GM19438 (cell line): ENCODE results near the gene DIPK1B.

ENCODE experiments used
- ATAC-seq: cut with Tn5 transposase; IDR thresholded peaks from one replicate; pipeline ENCODE4 v1.9.1; 2021; ENCODE audit warnings: low read depth; ENCODE audit not compliant: unreplicated experiment

The DIPK1B gene

GRCh38 chr9:136673088-136673974 lies 39.0 kb upstream of the DIPK1B start:
- no peak for ATAC-seq

GRCh38 chr9:136673975-136674785 lies 38.2 kb upstream of the DIPK1B start:
- no peak for ATAC-seq

- no peak for ATAC-seq
Observed at GRCh38 chr9:136674786-136675349, 37.5 kb upstream of the DIPK1B start.

GRCh38 chr9:136675477-136676296 lies 36.7 kb upstream of the DIPK1B start:
- no peak for ATAC-seq

GRCh38 chr9:136676297-136676794 lies 36.0 kb upstream of the DIPK1B start:
- no peak for ATAC-seq

- no peak for ATAC-seq
Observed at GRCh38 chr9:136676920-136677686, 35.3 kb upstream of the DIPK1B start.

- no peak for ATAC-seq
Observed at GRCh38 chr9:136678034-136678433, 34.3 kb upstream of the DIPK1B start.

- no peak for ATAC-seq
Observed at GRCh38 chr9:136678624-136679023, 33.7 kb upstream of the DIPK1B start.

GRCh38 chr9:136679431-136679941 lies 32.9 kb upstream of the DIPK1B start:
- no peak for ATAC-seq

GRCh38 chr9:136681029-136681428 lies 31.3 kb upstream of the DIPK1B start:
- no peak for ATAC-seq

- no peak for ATAC-seq
Observed at GRCh38 chr9:136681945-136682699, 30.2 kb upstream of the DIPK1B start.

- ATAC-seq = no peak
Observed at GRCh38 chr9:136682710-136683109, 29.7 kb upstream of the DIPK1B start.

- ATAC-seq = no peak
Observed at GRCh38 chr9:136683173-136683745, 29.1 kb upstream of the DIPK1B start.

GRCh38 chr9:136683755-136684154 lies 28.6 kb upstream of the DIPK1B start:
- no peak for ATAC-seq

GRCh38 chr9:136684339-136684738 lies 28.0 kb upstream of the DIPK1B start:
- no peak for ATAC-seq

- no peak for ATAC-seq
Observed at GRCh38 chr9:136684799-136685198, 27.6 kb upstream of the DIPK1B start.

- ATAC-seq = no peak
Observed at GRCh38 chr9:136685216-136685615, 27.2 kb upstream of the DIPK1B start.

- ATAC-seq = no peak
Observed at GRCh38 chr9:136685790-136686533, 26.4 kb upstream of the DIPK1B start.
